GM18498 (cell line): ENCODE data around the gene UNC13C.

Experiments used
- ATAC-seq: cut with Tn5 transposase; IDR thresholded peaks from one replicate; pipeline ENCODE4 v1.9.1; 2021; ENCODE audit warnings: mild to moderate bottlenecking, moderate library complexity; ENCODE audit not compliant: unreplicated experiment

Gene UNC13C

DNA sequence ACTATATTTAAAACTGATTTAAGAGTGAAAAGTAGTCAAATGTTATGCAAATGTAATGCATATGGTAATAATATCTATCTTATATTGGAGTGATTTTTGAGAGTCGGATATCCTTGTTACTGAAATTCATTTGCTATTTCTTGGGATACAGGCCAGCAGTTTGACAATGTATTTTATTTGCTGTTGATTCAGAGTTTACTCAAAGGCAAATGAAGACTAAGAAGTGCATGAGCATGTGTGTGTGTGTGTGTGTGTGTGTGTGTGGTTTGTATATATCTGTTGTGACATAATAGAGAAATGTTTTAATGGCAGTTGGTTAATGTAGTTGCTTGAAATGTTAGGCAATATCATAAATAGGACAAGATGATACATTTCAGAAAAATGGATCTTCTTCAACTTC is 39.0 kb downstream of the UNC13C start:
- no peak for ATAC-seq

DNA sequence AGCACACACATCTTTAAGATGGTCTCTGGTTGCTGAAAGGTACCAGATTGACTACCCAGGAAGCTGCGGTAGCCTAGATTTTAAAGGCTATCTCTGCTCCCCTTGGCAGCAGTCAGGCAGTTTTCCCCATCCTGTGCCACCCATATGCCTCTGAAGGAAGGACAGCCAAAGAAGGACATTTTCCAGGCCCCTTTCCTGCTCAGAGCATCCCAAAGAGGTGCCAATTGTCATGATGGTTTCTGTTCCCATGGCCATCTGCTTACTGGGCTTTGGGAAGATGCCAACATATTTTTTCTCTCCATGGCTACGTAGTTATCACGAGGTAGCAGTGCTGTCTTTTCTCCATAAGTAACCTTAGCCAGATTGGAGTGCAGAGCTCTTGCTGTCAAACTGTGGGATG is 39.7 kb downstream of the UNC13C start:
- no peak for ATAC-seq

DNA sequence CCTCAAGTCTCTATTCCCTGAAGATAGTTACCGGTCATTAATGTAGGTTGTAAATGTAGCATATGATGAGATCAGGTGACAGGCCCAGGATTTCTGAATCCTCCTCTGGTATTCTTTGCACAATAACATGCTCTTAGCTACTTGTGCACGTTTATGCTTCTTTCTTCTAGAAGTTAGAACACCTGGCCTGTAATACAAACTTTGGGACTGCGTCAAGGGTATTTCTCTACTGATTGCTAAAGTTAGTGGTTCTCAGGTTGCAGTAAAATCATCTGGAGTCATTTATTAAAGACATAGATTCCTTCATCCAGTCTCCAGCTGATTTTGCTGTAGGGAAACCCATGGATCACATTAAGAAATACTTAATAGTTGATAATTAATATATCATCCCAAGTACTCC is 48.0 kb downstream of the UNC13C start:
- no peak for ATAC-seq

DNA sequence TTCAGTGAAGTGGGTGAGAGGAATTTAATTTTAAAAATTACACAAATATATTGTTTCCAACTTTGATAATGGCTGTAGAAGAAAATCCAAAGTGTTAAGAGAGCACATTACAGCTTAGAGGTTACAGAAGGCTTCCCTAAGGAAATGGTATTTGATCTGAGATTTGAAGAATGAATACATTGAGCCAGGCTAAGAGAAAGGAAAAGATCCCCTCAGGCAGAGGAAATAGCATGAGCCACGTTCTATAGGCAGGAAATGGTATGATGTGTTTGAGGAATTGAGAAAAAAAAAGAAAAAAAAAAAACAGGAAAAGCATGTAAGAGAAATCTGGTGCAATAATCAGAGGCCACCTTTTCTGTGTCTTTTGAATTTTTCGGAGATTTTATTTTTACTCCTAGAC is 48.6 kb downstream of the UNC13C start:
- ATAC-seq: no peak

DNA sequence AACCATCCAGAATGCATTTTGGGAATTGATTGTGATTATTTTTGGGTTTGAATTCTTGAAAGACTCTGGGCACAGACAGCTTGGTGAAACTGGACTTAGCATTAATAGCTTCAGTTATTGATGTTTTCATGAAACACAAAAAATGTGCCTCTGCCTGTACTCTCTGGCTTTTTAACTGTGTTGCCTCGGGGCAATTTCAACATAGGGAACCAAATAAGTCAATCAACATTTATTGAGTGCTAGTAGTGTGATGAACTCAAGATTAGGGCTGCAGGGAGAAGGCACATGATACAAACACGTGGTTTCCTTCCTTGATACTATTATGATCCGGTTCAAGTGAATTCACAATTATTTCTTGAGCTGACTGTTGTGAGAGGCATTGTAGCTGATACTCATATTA is 50.8 kb downstream of the UNC13C start:
- ATAC-seq: no peak

DNA sequence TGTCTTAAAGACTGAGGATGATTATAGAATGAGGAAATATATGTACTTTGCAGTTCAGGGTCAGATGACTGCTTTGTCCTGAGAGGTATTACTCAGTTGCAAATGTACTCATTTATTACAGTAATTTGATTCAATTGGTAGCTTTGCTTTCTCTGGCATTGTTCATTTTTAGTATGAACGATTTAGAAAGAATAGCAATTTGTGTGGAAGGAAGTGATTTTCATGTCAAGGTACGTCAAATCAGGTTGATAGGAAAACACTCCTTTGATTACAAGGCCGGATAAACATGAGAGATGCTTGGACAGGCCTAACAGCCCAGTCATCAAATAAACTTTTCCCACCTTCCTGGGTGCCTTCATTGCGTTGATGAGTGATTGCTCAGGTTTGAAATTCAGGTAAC is 53.8 kb downstream of the UNC13C start:
- no peak for ATAC-seq

DNA sequence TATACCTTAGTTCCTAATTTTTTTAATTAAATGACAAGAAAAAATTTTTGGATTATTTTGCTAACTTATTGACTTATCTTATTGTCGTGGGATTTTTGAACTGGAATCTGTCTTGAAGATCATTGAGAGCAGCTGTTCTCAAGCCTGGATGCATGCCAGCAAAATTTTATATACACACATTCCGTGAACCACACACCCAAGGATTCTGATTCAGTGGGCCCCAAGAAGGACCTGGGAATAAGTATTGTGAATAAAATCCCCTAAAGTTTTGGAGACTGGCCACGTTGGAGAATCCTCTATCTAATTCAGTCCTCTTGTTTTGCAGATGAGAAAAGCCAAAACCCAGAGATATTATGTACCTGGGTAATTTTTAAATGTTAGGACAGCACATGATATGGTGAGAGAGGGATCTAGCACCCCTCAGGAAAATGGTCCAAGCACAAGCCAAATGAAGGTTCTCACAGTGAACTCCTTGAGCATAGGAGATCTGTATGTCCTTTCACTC is 55.2 kb downstream of the UNC13C start:
- ATAC-seq: no peak

DNA sequence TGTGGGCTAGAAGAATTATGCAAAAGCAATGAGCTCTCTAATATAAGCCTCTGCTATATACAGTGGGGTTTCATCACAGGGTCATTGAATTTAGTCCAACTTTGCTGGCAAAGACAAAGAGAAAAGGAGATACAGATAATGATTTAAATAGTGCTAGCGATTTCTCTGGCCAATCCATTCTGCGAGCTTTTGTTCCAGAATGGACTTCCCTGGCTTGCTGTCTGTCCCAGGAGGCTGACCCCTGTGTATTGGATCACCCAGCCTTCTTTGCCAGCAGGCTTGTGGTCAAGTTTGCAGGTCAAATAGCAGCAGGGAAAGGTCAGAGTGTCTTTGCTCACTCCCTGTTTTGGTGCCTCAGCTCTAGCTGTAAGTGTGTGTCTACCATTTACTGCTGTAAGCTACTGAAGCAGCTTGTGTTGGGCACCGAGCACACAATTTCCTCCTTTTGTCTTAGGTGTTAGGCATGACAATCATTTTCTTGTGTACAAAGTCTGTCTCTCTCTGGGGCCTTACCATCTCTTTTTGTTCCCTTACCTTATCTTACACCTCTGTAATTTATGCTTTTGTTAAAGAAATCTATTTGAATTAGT is 55.7 kb downstream of the UNC13C start:
- ATAC-seq: no peak

DNA sequence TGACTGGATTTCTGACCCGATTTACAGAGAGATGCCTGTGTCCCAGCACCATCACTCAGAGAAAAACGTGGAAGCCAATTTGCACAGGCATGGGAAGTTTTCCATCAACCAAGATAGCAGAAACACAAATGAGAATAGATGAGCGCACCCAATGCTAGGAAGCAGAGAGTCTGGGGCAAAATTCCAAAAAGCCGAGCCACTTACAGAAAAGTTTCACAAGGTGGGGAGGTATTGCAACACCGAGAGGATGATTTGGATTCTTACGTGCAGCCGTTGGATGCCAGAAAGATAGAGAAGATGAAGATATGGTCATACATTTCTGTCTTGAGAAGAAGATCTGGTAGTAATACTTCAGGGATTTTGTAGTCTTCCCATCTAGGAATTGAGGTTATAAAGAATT is 57.4 kb downstream of the UNC13C start:
- no peak for ATAC-seq

DNA sequence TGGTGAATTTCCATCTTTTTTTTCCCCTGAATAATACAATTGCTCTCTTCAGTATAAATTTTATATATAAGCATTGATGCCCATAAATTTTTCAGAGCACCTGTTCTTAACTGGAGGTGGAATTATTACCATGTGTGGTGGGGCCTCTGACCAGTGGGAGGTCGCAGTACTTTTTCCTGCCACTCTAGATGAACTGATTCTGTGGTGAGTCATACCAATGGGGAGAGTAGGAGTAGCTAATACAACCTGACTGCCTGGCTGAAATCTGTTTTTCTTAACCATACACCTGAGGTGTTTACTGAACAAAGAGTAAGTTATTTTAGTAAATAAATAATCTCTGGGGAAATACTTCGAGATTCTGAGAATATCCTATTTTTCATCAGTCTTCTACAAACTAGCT is 67.2 kb downstream of the UNC13C start:
- no peak for ATAC-seq

DNA sequence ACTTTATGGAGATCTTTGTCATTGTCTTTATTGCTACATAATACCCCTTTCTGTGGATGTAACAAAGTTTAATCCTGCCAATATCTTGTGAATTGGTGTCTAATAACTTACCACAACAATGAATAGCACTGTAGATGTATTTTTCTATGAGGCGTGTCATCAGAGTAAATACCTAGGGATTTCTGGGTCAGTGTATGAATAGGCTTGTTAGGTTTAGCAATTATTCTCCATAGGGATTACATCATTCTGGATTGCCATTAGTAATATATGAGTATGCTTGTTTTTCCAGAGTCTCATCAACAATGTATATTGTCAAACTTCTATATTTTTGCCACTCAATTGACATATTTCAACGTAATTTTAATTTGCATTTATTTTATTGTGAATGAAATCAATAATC is 67.9 kb downstream of the UNC13C start:
- ATAC-seq: no peak

DNA sequence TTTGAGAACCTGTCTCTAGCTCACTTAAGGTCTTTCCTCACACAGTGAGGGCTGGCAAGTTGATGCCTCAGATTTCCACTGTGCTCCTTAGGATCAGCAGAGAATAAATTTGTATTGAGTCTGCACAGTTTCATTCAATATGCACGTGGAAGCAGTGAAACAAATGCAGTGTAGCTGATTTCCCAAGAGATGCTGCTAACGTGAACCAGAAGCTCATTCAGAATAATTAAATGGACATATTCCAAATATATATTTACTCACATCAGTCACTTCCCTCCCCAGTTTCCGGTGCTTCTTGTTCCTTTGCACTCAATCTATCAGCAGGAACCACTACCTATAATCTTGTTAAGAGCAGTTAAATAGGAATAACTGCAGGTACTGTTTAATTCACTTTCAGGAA is 86.1 kb downstream of the UNC13C start:
- no peak for ATAC-seq

DNA sequence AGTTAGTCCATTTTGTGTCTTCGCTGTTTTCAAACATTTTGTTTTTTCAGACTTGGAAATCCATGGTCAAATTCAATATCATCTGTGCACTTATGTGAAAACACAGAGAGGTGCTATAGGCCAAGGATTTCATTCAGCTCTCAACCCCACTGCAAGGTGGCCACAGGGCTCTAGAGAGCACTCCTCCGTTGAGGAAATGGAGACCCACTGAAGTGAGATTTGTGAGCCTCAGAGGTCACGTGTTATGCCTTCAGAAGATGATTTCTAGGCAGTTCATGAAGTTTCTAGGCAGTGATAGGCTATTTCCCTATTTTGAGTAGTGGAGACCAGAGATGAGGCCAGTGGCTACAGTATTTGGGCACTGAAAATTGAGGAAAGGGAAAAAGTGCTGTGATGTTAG is 88.2 kb downstream of the UNC13C start:
- no peak for ATAC-seq

DNA sequence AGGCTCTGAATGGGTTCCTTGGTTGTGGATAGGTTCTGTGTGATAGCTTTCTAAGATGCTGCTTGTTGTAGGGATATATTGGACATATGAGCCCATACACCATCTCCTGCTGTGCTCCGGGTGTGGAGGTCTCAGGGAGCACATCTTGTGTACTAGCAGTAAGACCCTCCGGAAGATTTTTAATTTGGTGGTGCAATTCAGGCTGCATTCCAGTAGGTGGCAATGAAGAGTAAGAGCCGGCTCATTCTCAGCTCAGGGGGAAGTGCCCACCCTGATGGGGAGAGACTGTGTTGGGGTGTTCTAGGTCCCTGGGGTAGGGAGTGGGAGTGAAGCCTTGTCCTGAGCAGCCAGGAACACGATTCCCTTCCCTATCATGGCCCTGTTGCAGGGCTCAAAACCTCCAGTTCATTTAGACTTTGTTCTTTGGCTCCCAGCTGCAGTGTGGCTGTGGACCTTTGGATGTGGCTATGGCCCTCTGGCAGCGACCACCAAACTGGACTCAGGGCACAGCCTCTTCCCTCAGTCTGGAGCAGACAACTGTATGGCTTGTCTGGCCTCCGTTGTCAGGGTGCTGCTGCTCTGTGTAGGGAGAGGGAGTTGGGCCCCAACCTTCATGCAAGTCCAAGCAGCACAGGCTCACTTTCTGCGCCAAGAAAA is 104.7 kb downstream of the UNC13C start:
- no peak for ATAC-seq

DNA sequence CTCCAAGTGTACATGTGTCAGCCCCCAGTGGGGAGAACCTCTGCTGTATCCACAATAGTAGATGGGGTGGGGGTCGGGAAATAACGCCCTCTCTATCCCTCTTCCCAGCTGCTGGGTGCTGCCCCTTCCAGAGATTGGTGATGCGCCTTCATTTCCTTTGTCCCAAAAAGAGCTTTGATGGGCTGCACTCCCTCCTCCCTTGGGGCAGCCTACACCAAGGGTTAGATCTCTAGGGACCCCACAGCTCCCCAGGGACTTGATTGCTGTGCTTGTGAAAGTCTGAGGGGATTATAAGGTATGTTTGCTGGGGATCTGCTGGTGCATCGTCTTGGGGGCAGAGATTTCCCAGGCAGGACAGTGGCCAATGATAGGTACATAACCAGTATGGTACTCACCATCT is 105.3 kb downstream of the UNC13C start:
- no peak for ATAC-seq

DNA sequence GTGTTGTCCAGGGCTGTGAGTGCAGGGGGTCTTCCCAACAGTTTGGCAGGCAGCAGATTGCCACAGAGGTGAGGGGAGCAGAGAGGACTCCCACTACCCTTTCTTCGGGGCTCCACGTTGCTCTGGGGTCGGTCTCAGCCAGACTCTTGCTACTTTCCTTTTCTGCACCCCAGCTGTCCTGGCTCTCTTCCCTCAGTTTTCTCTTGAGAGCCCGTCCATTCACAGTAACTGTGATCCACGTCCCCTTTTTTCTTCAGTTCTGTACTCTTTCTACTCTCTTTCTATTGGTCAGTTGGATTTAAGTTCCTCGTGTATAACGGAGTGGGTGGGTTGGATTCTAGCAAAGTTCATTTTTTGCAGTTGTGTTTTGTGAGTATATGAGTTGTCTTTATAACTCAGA is 105.8 kb downstream of the UNC13C start:
- no peak for ATAC-seq

DNA sequence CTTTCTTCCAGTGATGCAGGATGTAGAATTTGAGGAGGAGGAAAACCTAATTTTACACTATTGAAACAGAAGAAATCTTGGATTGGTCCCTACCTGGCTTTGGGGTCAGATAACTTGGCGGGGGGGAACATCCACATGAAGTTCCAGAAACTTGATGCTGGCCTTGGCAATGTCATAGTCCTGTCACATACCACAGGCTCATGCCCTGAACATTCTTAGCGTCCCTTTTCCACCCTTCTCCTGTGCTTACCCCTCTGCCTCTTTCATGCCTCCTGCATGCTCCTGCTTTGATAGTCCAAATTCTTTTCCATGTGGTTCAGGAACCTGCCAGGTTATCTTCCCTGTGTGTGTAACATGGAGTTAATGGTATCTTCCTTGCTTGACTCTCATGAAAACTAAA is 110.6 kb downstream of the UNC13C start:
- no peak for ATAC-seq

DNA sequence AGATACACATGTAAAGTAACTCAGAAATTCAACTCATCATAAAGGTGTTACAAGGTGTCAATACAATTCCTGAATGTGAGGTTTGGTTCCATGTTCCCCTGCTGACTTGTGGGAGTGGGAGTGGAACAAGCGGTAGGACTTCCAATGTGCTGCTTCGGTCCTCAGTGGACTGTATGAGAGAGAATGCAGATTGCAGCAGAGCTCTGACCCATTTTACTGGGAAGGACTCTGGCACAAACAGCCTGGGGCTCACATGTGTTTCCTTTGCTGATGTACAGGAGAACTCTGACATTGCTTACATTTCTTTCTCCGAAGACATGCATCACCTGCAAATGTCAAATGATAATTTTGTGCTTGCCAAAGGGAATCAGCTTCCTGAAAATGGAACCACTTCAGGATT is 111.5 kb downstream of the UNC13C start:
- no peak for ATAC-seq

DNA sequence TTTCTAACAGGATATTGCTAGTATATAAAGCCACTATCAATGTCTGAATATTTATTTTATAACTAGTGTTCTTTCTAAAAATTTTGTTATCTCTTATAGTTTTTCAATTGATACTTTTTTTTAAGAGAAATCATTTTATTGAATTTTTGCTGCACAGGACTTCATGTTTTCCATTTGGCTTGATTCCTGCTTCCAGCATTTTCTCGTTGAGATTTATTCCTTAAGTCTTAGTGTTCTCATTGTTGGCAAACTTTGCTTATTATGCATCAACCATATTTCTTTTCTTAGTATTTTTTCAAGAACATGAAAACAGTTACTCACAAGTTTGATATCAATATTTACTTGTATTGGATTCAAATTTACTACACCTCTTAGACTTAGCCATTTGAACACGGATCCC is 113.4 kb downstream of the UNC13C start:
- ATAC-seq: no peak

DNA sequence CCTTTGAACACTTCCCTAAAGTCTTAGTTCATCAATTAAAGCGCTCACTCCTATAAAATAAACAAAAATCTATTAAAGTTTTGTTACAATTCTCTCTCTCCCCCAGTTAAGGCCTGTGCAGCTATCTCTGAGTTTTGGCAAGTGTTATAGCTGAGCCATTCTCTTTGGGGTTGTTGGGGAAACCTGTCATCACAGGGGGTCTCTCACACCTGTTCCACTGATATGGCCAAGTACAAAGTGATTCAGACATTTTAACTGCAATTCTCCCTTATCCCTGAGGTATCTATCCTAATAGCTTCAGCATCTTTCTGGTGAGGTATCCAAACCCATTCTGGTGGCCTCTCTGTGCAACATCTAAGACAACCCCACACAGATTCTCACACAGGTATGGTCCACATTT is 116.4 kb downstream of the UNC13C start:
- ATAC-seq: no peak

DNA sequence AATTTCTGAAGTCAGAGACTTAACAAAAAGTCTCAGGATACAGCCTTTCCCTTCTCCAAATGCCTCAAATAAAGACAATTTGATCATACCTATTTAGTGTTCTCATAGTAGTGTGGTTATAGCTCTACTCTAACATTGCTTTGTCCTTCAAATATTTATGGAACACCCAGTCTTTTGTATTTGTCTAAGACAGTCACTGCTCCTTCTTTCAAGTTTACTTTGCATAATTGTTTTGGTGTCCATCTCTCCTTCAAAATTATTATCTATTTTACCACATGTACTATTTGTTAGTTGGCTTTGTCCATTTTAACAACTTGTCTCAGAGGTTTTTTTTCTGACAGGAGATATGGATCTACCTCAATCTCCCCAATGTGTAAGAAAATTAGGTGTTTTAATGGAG is 118.8 kb downstream of the UNC13C start:
- no peak for ATAC-seq

DNA sequence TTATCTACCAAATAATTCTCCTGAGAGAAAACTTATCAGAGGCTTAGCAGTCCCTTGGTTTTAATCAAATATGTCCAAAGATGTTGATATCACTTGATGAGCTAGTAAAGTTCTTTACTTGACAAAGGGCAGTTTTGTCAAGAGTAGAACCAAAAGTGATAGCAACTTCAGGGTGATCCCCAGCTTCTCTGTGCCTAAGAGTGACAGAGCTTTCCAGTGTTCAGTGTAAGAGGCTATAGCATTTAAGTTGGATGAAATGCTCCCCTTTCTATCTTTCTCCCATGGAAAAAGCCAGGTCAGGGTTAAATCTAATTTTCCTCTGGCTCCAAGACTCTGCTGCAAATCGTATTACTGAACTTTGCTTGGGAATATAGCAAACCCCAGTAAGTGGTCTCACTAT is 120.8 kb downstream of the UNC13C start:
- no peak for ATAC-seq

DNA sequence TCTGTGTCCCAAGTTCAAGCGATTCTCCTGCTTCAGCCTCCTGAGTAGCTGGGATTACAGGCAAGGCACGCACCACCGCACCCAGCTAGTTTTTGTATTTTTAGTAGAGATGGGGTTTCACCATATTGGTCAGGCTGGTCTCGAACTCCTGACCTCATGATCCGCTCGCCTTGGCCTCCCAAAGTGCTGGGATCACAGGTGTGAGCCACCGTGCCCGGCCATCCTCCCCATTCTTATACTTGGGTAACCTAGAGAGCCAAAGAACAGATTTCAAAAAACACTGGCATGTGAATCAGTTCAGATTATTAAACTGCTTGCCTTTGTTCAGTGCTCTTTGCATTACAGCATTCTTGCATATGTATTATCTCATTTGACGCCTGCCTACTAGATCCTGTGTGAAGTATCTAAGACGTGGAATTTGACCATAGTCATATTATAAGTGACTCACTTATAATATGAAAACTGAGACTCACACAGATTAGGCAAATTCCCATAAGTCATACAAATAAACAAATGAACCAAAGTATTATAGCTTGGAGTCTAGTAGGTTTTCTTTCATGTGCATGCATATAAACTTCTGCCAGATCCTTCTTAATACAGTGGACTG is 123.5 kb downstream of the UNC13C start:
- ATAC-seq: no peak
